Hematopoietic multipotent progenitor cell treated with erythropoietin and hydrocortisone succinate and interleukin-3 and kit ligand, for 6 days (in vitro differentiated cells): ENCODE measurements around the gene TRMT44.
"Not testable (repeated sequence)": the region's sequence is repeated elsewhere in the genome, so short reads cannot be mapped to it uniquely, and the experiment has no call there.

Source experiments
- DNase-seq: peaks from one replicate; pipeline ENCODE4 v3.0.0-alpha.2; 2015

Gene TRMT44

GRCh38 chr4:8495803-8496202, 55.2 kb downstream of the TRMT44 start:
- no peak for DNase-seq

GRCh38 chr4:8497762-8498161, 57.2 kb downstream of the TRMT44 start:
- DNase-seq: no peak

- no peak for DNase-seq
These were observed 60.4 kb downstream of the TRMT44 start for GRCh38 chr4:8500966-8501365.

- DNase-seq: no peak
These were observed 61.2 kb downstream of the TRMT44 start for GRCh38 chr4:8501781-8502180.

GRCh38 chr4:8502371-8502770, 61.8 kb downstream of the TRMT44 start:
- no peak for DNase-seq

GRCh38 chr4:8502836-8503585, 62.4 kb downstream of the TRMT44 start:
- DNase-seq: no peak

DNA sequence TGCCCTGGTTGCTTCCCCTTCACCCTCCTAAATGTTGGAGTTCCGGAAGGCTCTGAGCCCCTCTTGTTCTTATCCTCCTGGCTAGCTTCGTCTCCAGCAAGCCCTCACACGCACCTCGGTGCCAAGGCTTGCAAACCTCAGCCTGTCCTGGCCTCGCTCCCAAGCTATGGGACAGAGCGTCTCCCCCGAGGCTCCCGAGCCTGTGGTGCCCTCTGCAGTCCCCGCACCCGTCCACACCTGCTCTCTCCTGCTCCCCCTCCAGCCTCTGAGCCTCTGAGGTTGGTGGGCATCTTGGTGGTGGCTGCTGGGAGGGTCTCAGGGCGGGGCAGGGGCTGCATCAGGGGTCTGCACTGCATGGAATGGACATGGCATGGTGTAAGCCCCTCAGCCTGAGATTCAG, 63.2 kb downstream of the TRMT44 start:
- no peak for DNase-seq

DNA sequence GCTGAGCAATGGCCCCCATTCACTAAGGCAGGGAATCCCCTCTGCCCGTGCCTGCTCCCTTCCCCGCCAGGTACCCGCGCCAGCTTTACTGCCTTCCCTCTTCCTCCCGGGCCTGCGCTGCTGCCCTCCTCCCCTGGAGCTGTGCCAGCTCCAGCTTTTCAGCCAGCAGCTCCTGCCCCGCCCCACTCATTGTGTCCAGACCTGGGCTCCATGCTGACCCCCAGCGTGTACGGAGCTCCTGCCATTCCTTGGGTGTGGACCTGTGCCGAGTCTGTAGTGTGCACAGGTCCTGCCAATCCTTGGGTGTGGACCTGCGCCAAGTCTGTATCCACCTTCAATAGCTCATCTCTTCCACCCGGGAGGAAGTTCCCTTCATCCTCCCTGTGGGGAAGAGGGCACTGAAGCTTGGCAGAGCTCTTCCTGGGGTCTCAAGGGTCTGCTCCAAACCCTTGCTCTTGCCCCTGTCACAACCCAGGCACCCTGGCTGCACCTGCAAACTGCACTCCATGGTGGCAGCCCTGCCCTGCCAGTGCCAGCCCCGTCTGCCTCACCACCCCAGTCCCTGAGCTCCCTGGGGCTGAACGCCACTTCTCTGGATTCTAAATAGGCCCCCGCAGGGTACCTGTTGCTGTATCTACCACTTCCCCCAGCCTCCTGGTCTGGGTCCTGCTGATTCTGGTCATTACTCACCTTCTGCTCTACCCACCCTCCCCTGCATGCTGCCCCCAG, 63.9 kb downstream of the TRMT44 start:
- no peak for DNase-seq

DNA sequence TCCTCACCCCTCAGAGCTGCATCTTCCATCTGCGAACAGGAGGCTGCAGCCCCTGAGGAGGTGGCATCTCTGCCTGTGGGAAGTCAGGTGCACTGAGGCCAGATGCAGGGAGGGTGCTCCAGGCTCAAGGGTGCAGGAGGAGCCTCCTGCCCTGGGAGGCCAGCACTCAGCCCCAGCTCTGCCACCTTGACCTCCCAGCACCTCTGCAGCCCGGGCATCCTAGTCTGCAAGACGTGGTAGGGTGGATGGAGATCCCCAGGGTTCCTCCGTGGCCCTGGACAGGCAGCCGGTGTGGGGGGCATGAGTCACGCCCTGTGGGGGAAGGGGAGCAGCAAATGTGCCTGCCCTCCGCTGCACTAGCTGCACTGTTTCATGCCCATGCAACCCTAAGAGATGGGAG, 64.7 kb downstream of the TRMT44 start:
- DNase-seq: no peak

GRCh38 chr4:8506006-8506372, 65.4 kb downstream of the TRMT44 start:
- DNase-seq: no peak

- DNase-seq: no peak
These were observed 66.0 kb downstream of the TRMT44 start for GRCh38 chr4:8506373-8507195.

GRCh38 chr4:8507196-8507570, 66.6 kb downstream of the TRMT44 start:
- no peak for DNase-seq

GRCh38 chr4:8507624-8508023, 67.0 kb downstream of the TRMT44 start:
- DNase-seq: no peak

GRCh38 chr4:8508266-8508665, 67.7 kb downstream of the TRMT44 start:
- DNase-seq: no peak

DNA sequence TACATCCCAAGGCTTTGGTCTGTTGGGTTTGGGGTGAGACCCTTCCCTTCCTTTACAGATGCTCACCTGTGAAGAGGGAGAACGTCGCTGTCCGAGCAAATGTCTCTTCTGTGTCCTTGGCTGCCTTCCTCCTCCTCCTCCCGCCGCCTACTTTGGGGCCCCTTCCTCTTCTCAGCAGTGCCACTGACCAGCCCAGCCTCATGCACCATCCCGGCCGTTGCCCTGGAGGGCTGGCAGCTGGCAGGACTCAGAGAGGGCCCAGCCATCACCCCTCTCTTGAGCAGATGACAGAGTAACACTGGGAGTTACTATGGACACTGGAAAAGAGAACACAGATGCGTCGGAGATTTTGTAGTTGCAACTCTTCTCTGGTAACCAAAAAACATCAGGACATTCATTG, 68.2 kb downstream of the TRMT44 start:
- no peak for DNase-seq

GRCh38 chr4:8509311-8509950, 68.9 kb downstream of the TRMT44 start:
- no peak for DNase-seq

GRCh38 chr4:8510191-8510590, 69.6 kb downstream of the TRMT44 start:
- DNase-seq: no peak

GRCh38 chr4:8510611-8511285, 70.2 kb downstream of the TRMT44 start:
- no peak for DNase-seq

DNA sequence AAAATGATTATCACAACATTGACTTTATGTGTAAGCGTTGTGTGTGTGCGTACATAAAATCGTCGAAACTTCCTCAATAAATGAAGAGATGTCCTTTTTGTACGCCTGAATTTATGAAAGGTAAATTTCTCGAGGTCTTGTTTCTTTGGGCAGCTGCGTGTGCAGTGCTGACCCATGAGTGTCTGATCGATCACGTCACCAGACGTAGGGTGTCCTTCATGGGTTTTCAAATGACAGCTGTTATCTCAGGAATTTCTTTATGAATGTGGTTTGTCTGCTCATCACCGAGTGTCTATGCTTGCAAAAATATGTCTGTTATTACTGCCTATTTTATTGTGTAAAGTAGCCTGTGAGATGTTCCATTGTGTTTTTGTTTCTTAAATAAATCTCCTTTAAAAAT, 71.9 kb downstream of the TRMT44 start:
- DNase-seq: no peak

DNA sequence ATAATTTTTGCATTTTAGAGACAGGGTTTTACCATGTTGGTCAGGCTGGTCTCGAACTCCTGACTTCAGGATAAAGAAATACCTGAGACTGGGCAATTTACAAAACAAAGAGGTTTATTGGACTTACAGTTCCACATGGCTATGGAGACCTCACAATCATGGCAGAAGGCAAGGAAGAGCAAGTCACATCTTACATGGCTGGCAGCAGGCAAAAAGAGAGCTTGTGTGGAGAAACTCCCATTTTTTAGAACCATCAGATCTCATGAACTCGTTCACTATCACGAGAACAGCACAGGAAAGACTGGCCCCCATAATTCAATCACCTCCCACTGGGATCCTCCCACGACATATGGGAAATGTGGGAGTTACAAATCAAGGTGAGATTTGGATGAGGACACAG, 72.5 kb downstream of the TRMT44 start:
- not testable (repeated sequence) for DNase-seq

- no peak for DNase-seq
These were observed 73.4 kb downstream of the TRMT44 start for GRCh38 chr4:8513931-8514330.

DNA sequence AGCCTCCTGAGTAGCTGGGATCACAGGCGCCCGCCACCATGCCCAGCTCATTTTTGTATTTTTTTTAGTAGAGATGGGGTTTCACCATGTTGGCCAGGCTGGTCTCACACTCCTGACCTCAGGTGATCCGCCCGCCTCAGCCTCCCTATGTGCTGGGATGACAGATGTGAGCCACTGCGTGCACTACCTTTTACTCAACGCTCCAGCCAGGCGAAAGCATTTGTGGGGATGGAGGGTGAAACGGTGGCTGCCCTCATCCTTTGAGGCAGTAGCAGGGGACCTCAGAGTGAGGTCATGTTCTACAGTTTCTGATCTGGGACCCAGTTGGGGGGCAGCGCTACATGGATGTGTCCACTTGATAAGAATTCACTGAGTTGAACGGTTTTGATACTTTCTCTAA, 73.8 kb downstream of the TRMT44 start:
- no peak for DNase-seq
